SU-DHL-6 (cell line): ENCODE data around the gene ACO2.
A peak's percentile ranks its signal among the peaks of the same experiment; 100 is the strongest.

ENCODE experiments used
- H2AFZ ChIP-seq: fragments of 200-600 bp; sonication (generic); 2 replicates; pipeline ENCODE4 v1.6.1; 2014; ENCODE audit warnings: low read depth, mild to moderate bottlenecking, moderate library complexity, mixed read lengths, antibody characterized with exemption, low read length; ENCODE audit not compliant: severe bottlenecking
- H3F3A ChIP-seq: fragments of 200-600 bp; shearing (Covaris generic); 2 replicates; pipeline ENCODE4 v1.6.0; 2016; ENCODE audit warnings: antibody characterized with exemption, mild to moderate bottlenecking; ENCODE audit not compliant: insufficient read depth
- H3K27ac ChIP-seq: fragments of 200-600 bp; sonication (generic); 2 replicates; pipeline ENCODE4 v1.5.1; 2016; ENCODE audit warnings: low read depth, mild to moderate bottlenecking, low read length, moderate library complexity, mixed read lengths
- H3K27me3 ChIP-seq: fragments of 200-600 bp; sonication (generic), shearing (Covaris generic); 2 replicates; pipeline ENCODE4 v1.6.0; 2014; ENCODE audit warnings: mild to moderate bottlenecking, low read length
- H3K36me3 ChIP-seq: fragments of 200-600 bp; sonication (generic); 2 replicates; pipeline ENCODE4 v1.6.1; 2014; ENCODE audit warnings: mild to moderate bottlenecking, low read length, mixed read lengths
- H3K4me2 ChIP-seq: fragments of 300-600, 200-600 bp; shearing (Covaris generic), sonication (generic); 2 replicates; pipeline ENCODE4 v1.6.0; 2014; ENCODE audit warnings: low read length, low read depth, mild to moderate bottlenecking; ENCODE audit not compliant: poor library complexity, severe bottlenecking
- H3K4me3 ChIP-seq: fragments of 200-600 bp; sonication (generic); 2 replicates; pipeline ENCODE4 v1.5.1; 2014; ENCODE audit warnings: antibody characterized with exemption, low read length, mild to moderate bottlenecking, mixed read lengths; ENCODE audit not compliant: insufficient read depth, poor library complexity, severe bottlenecking
- H3K79me2 ChIP-seq: fragments of 200-600 bp; sonication (generic); 2 replicates; pipeline ENCODE4 v1.6.1; 2014; ENCODE audit warnings: mild to moderate bottlenecking, low read length, moderate library complexity; ENCODE audit not compliant: insufficient read depth
- H3K9ac ChIP-seq: fragments of 200-600 bp; sonication (generic); 2 replicates; pipeline ENCODE4 v1.7.0; 2014; ENCODE audit warnings: mild to moderate bottlenecking, low read length
- H3K9me2 ChIP-seq: fragments of 200-600 bp; sonication (generic); replicated peaks from 2 replicates; pipeline ENCODE4 v1.6.1; 2014; ENCODE audit warnings: low read length; ENCODE audit not compliant: insufficient read depth
- H3K9me3 ChIP-seq: fragments of 200-600 bp; sonication (generic); 2 replicates; pipeline ENCODE4 v1.6.1; 2014; ENCODE audit warnings: low read length, mixed read lengths; ENCODE audit not compliant: insufficient read depth
- H4K20me1 ChIP-seq: fragments of 200-600 bp; sonication (generic); 2 replicates; pipeline ENCODE4 v1.6.1; 2014; ENCODE audit warnings: low read depth, mild to moderate bottlenecking, antibody characterized with exemption, low read length, moderate library complexity, mixed read lengths
- CTCF ChIP-seq: fragments of 200-600 bp; sonication (generic); IDR thresholded peaks from one replicate; pipeline ENCODE4 v1.5.1; 2017; ENCODE audit warnings: antibody characterized with exemption, mild to moderate bottlenecking, low read length, moderate library complexity; ENCODE audit not compliant: insufficient read depth, poor library complexity, severe bottlenecking
- EZH2phosphoT487 ChIP-seq: fragments of 200-600 bp; sonication (generic), shearing (Covaris generic); conservative IDR thresholded peaks from 2 replicates; pipeline ENCODE4 v1.6.1; 2018; ENCODE audit warnings: mild to moderate bottlenecking, antibody characterized with exemption, low read length, moderate library complexity, mixed read lengths

Gene ACO2

GRCh38 chr22:41541484-41541883 lies 72.6 kb downstream of the ACO2 start:
- Histone ChIP-seq H2AFZ (no peak overlapping the region), H3K4me2 (peak overlapping the region; percentile 75), H3K9ac (peak overlapping the region; percentile 21), H3K4me3 (no peak overlapping the region), H3K27ac (no peak overlapping the region), H3F3A (peaks cover 8% of the 10 kb centered on the region; the same call in 1 of the 2 replicates), H3K27me3 (no peaks in the 10 kb centered on the region), H4K20me1 (no peaks in the 10 kb centered on the region), H3K9me3 (no peaks in the 10 kb centered on the region), H3K9me2 (no peaks in the 10 kb centered on the region), H3K79me2 (peaks cover 62% of the 10 kb centered on the region), H3K36me3 (0 out of 2 replicates have a peak, but pooled peaks cover 4% of the 10 kb centered on the region)
- TF ChIP-seq EZH2phosphoT487 (no peak), CTCF (no peak)

- peak overlapping the region; percentile 75 for H3K4me2 ChIP-seq
- no peaks in the 10 kb centered on the region for H3K9me2 ChIP-seq
- H3K79me2 ChIP-seq: peaks cover 56% of the 10 kb centered on the region
- 0 out of 2 replicates have a peak, but pooled peaks cover 4% of the 10 kb centered on the region for H3K36me3 ChIP-seq
- peak overlapping the region; percentile 84; the same call in 1 of the 2 replicates for H3K9ac ChIP-seq
- no peak overlapping the region for H2AFZ ChIP-seq
- H3F3A ChIP-seq: peaks cover 8% of the 10 kb centered on the region; the same call in 1 of the 2 replicates
- H3K4me3 ChIP-seq: peak overlapping the region; percentile 90
- no peak overlapping the region for H3K27ac ChIP-seq
- TF ChIP-seq CTCF (no peak), EZH2phosphoT487 (no peak)
- H3K27me3 ChIP-seq: no peaks in the 10 kb centered on the region
- H3K9me3 ChIP-seq: no peaks in the 10 kb centered on the region
- H4K20me1 ChIP-seq: no peaks in the 10 kb centered on the region
Observed at GRCh38 chr22:41542224-41542623, 73.3 kb downstream of the ACO2 start.

- peaks cover 8% of the 10 kb centered on the region; the same call in 1 of the 2 replicates for H3F3A ChIP-seq
- no peaks in the 10 kb centered on the region for H3K36me3 ChIP-seq
- H4K20me1 ChIP-seq: no peaks in the 10 kb centered on the region
- no peaks in the 10 kb centered on the region for H3K9me3 ChIP-seq
- H3K27me3 ChIP-seq: no peaks in the 10 kb centered on the region
- H3K9ac ChIP-seq: peak within 1 kb of the TSS; percentile 84
- peak within 1 kb of the TSS; percentile 90 for H3K4me3 ChIP-seq
- H3K27ac ChIP-seq: peak within 1 kb of the TSS; percentile 39
- TF ChIP-seq EZH2phosphoT487 (no peak), CTCF (peak; percentile 59)
- no peaks in the 10 kb centered on the region for H3K9me2 ChIP-seq
- peak within 1 kb of the TSS; percentile 75 for H3K4me2 ChIP-seq
- H3K79me2 ChIP-seq: peaks cover 52% of the 10 kb centered on the region
- H2AFZ ChIP-seq: peak within 1 kb of the TSS; percentile 43
Observed at GRCh38 chr22:41543854-41544670, 75.1 kb downstream of the ACO2 start, which contains the start of gene POLR3H. Gene POLR3H, minus strand, starts transcription at chr22:41544470. Its CDS starts 369 bp downstream, at chr22:41544101.
